Stromal cell of bone marrow (primary cell): Measurements from ENCODE around the gene SRSF2.
"Not testable (repeated sequence)": the region's sequence is repeated elsewhere in the genome, so short reads cannot be mapped to it uniquely, and the experiment has no call there.

ENCODE experiments used
- DNase-seq: peaks from one replicate; pipeline ENCODE4 v3.0.0-alpha.2; 2012; ENCODE audit warnings: low read depth

Gene SRSF2

GRCh38 chr17:76737082-76737675, at the start of gene SRSF2:
SRSF2 (minus strand) TSS chr17:76737331; CDS start chr17:76737160, 171 bp downstream.
- DNase-seq = peak; percentile 98

- DNase-seq = no peak
Measured at GRCh38 chr17:76784926-76785325, 47.8 kb upstream of the SRSF2 start.

- no peak for DNase-seq
Measured at GRCh38 chr17:76783146-76783545, 46.0 kb upstream of the SRSF2 start.

GRCh38 chr17:76781056-76781982, 44.2 kb upstream of the SRSF2 start:
- DNase-seq = no peak

GRCh38 chr17:76775021-76775600, 38.0 kb upstream of the SRSF2 start:
- no peak for DNase-seq

- peak; percentile 79 for DNase-seq
Measured at GRCh38 chr17:76772842-76773525, 35.9 kb upstream of the SRSF2 start.

GRCh38 chr17:76758570-76758969, 21.4 kb upstream of the SRSF2 start:
- DNase-seq = no peak

GRCh38 chr17:76757256-76757655, 20.1 kb upstream of the SRSF2 start:
- DNase-seq = no peak

- DNase-seq = no peak
Measured at GRCh38 chr17:76755285-76755684, 18.2 kb upstream of the SRSF2 start.

- no peak for DNase-seq
Measured at GRCh38 chr17:76753061-76753961, 16.2 kb upstream of the SRSF2 start.

GRCh38 chr17:76752006-76752405, 14.9 kb upstream of the SRSF2 start:
- no peak for DNase-seq

- DNase-seq = no peak
Measured at GRCh38 chr17:76751416-76751993, 14.4 kb upstream of the SRSF2 start.

- DNase-seq = no peak
Measured at GRCh38 chr17:76748657-76749056, 11.5 kb upstream of the SRSF2 start.

GRCh38 chr17:76747716-76748363, 10.7 kb upstream of the SRSF2 start:
- DNase-seq = no peak

GRCh38 chr17:76745785-76746184, 8.7 kb upstream of the SRSF2 start:
- not testable (repeated sequence) for DNase-seq

GRCh38 chr17:76744747-76745146, 7.6 kb upstream of the SRSF2 start:
- DNase-seq = no peak

- DNase-seq = no peak
Measured at GRCh38 chr17:76742958-76743357, 5.8 kb upstream of the SRSF2 start.

GRCh38 chr17:76740329-76741118, 3.4 kb upstream of the SRSF2 start:
- no peak for DNase-seq

GRCh38 chr17:76739568-76740115, 2.5 kb upstream of the SRSF2 start:
- not testable (repeated sequence) for DNase-seq
